Uterus (tissue), 4 donors: ENCODE data around the gene FAM53C. TPM values are rescaled to one million over a fixed set of nuclear protein-coding genes. Genes with fewer than 3 reads are reported as not detected.

Experiments
- DNase-seq, 2 donors: peaks; one replicate each; pipeline ENCODE4 v3.0.0-alpha.2; 2019 to 2020
- H3K27ac ChIP-seq, 2 donors: fragments of 200-600 bp; sonication (generic); 1 replicate in 1 of 2; 2 replicates in 1 of 2; pipeline ENCODE4 v1.5.1; 2016 to 2018
- H3K27me3 ChIP-seq, 2 donors: fragments of 200-600 bp; sonication (generic); one replicate each; pipeline ENCODE4 v1.5.1; 2018 to 2019; ENCODE audit warnings: control low read depth in 1 of 2
- H3K36me3 ChIP-seq, 2 donors: fragments of 200-600 bp; sonication (generic); one replicate each; pipeline ENCODE4 v1.5.1; 2019; ENCODE audit warnings: control low read depth in 1 of 2
- H3K4me1 ChIP-seq, 2 donors: fragments of 200-600 bp; sonication (generic); one replicate each; pipeline ENCODE4 v1.5.1; 2018 to 2019; ENCODE audit warnings: control low read depth in 1 of 2
- H3K4me3 ChIP-seq, 2 donors: fragments of 200-600 bp; sonication (generic); 1 replicate in 1 of 2; 2 replicates in 1 of 2; pipeline ENCODE4 v1.5.1; 2018 to 2019; ENCODE audit warnings: mild to moderate bottlenecking in 1 of 2
- H3K9me3 ChIP-seq, 2 donors: fragments of 200-600 bp; sonication (generic); one replicate each; pipeline ENCODE4 v1.5.1; 2019; ENCODE audit warnings: control low read depth in 1 of 2
- POLR2A ChIP-seq, 2 donors: fragments of 450-650 bp; IDR thresholded peaks; one replicate each; pipeline ENCODE4 v1.6.1; 2016; ENCODE audit warnings: antibody characterized with exemption in 2 of 2, mild to moderate bottlenecking in 1 of 2, moderate library complexity in 1 of 2
- intact Hi-C: fragments of 100-400 bp; cut with DNase I; formaldehyde crosslinking; loops from one replicate; pipeline ENCODE4 v1.15.1; 2023; ENCODE audit warnings: low total_unique reads
- total RNA-seq, 4 donors: library from RNA; depleted of rRNA in 3 of 4; stranded (reverse); fragments of >200 nt in 3 of 4; gene quantifications; one replicate each; pipeline versions ENCODE4 v1.1.0 to v1.2.4, GENCODE V29; 2014 to 2023
- TF ChIP-seq, protein P1 (sequence below), 4 experiments: fragments of 200-600 bp in 2 of 4; fragments of 450-650 bp in 2 of 4; sonication (generic) in 2 of 4; IDR thresholded peaks; one replicate each; pipeline ENCODE4 v1.5.1; 2016 to 2019; ENCODE audit warnings: antibody characterized with exemption in 4 of 4, mild to moderate bottlenecking in 2 of 4, moderate library complexity in 1 of 4
- donor health status: DM: yes; HTN: yes; CAD: no.

The FAM53C gene
- total RNA-seq, 4 donors from 2014 or later = 20.0 to 54.4 (median 26.4) TPM

DNA sequence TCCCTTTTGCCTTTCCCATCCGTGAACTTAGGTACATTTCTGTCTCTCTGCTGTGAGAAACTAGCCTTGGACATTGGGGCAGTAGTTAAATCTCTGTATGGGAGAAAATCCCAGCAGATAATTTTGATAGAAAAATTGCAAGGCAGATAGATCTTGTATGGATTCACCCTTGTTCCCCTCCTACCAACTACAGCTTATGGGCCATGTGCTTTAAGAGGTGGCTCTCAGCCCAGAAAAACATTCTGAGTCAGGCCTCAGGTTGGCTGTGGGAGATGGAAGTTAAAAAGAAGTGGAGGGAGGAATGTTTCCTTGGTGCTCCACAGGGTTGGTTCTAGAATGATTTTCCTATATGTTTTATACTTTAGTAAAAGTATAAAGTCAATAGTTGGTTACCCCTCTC is 13.0 kb downstream of the FAM53C start:
- Histone ChIP-seq H3K4me1 (peaks cover 7 to 17% of the 10 kb centered on the region in 2 donors), H3K36me3 (no peaks in the 10 kb centered on the region), H3K9me3 (no peaks in the 10 kb centered on the region), H3K27ac (no peak overlapping the region), H3K4me3 (no peak overlapping the region), H3K27me3 (no peaks in the 10 kb centered on the region)
- DNase-seq = no peak
- TF ChIP-seq POLR2A (IDR thresholded peaks at IDR 0.05) = no peak
- TF ChIP-seq, protein P1, sequence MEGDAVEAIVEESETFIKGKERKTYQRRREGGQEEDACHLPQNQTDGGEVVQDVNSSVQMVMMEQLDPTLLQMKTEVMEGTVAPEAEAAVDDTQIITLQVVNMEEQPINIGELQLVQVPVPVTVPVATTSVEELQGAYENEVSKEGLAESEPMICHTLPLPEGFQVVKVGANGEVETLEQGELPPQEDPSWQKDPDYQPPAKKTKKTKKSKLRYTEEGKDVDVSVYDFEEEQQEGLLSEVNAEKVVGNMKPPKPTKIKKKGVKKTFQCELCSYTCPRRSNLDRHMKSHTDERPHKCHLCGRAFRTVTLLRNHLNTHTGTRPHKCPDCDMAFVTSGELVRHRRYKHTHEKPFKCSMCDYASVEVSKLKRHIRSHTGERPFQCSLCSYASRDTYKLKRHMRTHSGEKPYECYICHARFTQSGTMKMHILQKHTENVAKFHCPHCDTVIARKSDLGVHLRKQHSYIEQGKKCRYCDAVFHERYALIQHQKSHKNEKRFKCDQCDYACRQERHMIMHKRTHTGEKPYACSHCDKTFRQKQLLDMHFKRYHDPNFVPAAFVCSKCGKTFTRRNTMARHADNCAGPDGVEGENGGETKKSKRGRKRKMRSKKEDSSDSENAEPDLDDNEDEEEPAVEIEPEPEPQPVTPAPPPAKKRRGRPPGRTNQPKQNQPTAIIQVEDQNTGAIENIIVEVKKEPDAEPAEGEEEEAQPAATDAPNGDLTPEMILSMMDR (IDR thresholded peaks at IDR 0.05) = no peak
- intact Hi-C loops = no loop called here

DNA sequence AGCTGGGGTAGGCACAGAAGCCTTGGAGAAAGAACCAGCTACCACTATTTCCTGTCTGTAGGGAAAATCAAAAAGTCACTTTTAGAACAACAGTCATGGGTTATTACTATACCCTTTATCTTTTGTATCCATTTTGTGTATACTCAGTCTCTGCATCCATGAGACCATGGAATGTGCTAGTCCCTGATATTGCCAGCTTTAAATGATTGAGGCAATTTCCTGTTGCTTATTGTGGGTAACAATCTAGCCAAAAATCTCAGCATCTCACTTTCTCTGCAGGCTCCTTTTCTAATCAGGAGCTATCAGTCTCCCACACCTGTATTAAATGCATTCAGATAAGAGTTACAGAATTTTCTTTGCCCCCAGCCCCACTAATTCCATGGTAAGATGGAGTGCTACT is 13.5 kb downstream of the FAM53C start:
- Histone ChIP-seq H3K9me3 (no peaks in the 10 kb centered on the region), H3K4me3 (no peak overlapping the region), H3K36me3 (no peaks in the 10 kb centered on the region), H3K4me1 (peaks cover 7 to 17% of the 10 kb centered on the region in 2 donors), H3K27me3 (no peaks in the 10 kb centered on the region), H3K27ac (no peak overlapping the region)
- no peak for TF ChIP-seq POLR2A (IDR thresholded peaks at IDR 0.05)
- TF ChIP-seq, protein P1 (IDR thresholded peaks at IDR 0.05) = no peak
- DNase-seq = no peak
- intact Hi-C loops = no loop called here

DNA sequence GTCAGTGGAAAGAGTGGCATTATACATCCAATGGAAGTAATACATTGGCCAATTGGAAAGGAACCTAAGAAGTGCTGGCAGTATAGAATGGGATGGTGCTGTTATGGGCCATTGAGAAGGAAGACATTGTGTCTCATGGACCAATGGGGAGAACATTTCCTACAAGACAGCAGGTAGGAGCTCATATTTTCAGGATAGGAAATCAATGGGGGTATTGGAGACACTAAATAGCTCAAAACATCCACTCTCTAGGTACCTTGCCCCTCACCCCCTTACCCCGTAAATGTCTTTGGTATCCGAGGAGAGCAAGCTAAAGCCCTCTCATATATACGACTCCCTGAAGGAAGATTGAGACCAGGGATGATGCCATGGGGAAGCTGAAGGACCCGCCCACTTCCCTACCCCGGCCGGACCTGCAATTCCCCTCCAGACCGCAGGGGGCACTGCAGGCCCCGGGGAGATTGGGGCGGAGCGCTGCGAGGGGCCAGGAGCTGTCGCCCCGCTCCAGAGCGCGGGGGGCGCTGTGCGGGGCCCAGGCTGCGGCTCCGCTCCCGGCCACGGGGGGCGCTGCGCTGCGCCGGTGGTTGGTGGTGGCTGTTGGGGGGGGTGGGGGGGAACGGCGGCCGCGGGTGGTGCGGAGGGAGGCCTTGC is 14.1 kb downstream of the FAM53C start, which contains the start of gene KDM3B:
KDM3B (plus strand) TSS at position 615 of the 651 bp plus-strand sequence. CDS start 111 bp downstream, outside the sequence.
- peaks cover 7 to 17% of the 10 kb centered on the region in 2 donors for H3K4me1 ChIP-seq
- H3K27ac ChIP-seq = peak within 1 kb of the TSS; percentile 95 to 97
- H3K27me3 ChIP-seq = no peaks in the 10 kb centered on the region
- no peaks in the 10 kb centered on the region for H3K9me3 ChIP-seq
- TF ChIP-seq POLR2A (IDR thresholded peaks at IDR 0.05) = no peak
- TF ChIP-seq, protein P1 (IDR thresholded peaks at IDR 0.05) = peak; percentile 90 to 100 (median 98)
- peak; percentile 73 to 87 for DNase-seq
- peak within 1 kb of the TSS; percentile 55 to 93 for H3K4me3 ChIP-seq
- intact Hi-C loops = no loop called here
- no peaks in the 10 kb centered on the region for H3K36me3 ChIP-seq

DNA sequence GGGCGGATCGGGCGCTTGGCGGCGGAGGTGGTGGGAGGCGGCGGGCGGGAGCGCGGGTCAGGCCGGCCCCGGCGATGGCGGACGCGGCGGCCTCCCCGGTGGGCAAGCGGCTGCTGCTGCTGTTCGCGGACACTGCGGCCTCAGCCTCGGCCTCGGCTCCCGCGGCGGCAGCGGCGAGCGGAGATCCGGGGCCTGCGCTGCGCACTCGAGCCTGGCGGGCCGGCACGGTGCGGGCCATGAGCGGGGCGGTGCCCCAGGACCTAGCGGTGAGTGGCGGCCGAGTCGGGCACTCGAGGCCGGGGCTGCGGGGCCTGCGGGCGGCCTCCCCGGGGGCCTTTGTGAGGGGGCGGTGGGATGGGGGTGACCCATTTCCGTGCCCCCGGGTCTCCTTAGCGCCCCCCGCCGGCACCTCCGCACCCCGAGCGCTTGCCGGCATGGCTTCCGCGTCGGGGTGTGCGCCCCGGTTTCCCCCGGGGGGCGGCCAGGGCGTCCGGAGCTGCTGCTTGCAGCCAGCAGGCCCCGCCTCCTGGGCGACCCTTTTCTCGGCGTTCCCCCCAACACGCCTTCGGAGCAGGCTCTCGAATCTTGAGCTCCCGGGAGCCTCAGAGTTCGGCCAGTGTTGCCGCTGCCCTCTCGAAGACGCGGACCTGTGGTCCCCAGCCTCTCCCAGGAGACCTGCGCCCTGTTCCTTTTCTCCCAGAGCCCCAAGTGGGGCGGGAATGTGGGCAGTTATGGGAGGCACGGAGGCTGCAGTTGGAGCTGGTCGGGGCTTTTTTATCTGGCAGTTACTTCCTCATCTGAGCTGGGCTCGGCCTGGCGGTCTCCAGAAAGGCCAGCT is 14.9 kb downstream of the FAM53C start:
- H3K36me3 ChIP-seq = no peaks in the 10 kb centered on the region
- H3K27ac ChIP-seq = peak overlapping the region; percentile 95 to 97
- H3K4me3 ChIP-seq = peak overlapping the region; percentile 55 to 93
- intact Hi-C loops = no loop called here
- peaks cover 7 to 17% of the 10 kb centered on the region in 2 donors for H3K4me1 ChIP-seq
- TF ChIP-seq POLR2A (IDR thresholded peaks at IDR 0.05) = peak in 1 of 2 donors; percentile 10
- TF ChIP-seq, protein P1 (IDR thresholded peaks at IDR 0.05) = peak in 3 of 4 experiments; percentile 0 to 33 (median 18)
- no peaks in the 10 kb centered on the region for H3K27me3 ChIP-seq
- H3K9me3 ChIP-seq = no peaks in the 10 kb centered on the region
- DNase-seq = peak; percentile 46 to 60
